Left colon (tissue), 2 donors: ENCODE data around the gene TMEM80. TPM values are rescaled to one million over a fixed set of nuclear protein-coding genes. Genes with fewer than 3 reads are reported as not detected.
"Not testable (repeated sequence)": the region's sequence is repeated elsewhere in the genome, so short reads cannot be mapped to it uniquely, and the experiment has no call there.

Experiments
- ATAC-seq: fragments of 200-7000 bp; cut with Tn5 transposase; one replicate; pipeline ENCODE4 v1.9.1; 2020; ENCODE audit warnings: mild to moderate bottlenecking, moderate library complexity
- DNase-seq, 2 donors: peaks; one replicate each; pipeline ENCODE4 v3.0.0-alpha.2; 2020
- intact Hi-C, 2 donors: fragments of 100-400 bp; cut with DNase I in 1 of 2; cut with micrococcal nuclease in 1 of 2; formaldehyde crosslinking; loops; one replicate each; pipeline versions ENCODE4 v1.11.2 to v1.14.0; 2022; cut with DNase I, micrococcal nuclease
- total RNA-seq, 2 donors: library from RNA; stranded (reverse); fragmentation: NEBNext Ultra II Directional; extraction: Animal tissue kit (Norgen Biotek cat#: 25700); gene quantifications; one replicate each; pipeline ENCODE4 v1.2.1, GENCODE V29; 2021
- donor health status: DM: no; HTN: no; CAD: no.
- donor health status: DM: yes; HTN: yes; CAD: no.

Gene TMEM80
- total RNA-seq, 2 donors from 2014 or later, result 26.9 to 31.3 TPM

GRCh38 chr11:673866-674265, 21.8 kb upstream of the TMEM80 start:
- no peak for ATAC-seq
- intact Hi-C loops, result no loop called here

DNA sequence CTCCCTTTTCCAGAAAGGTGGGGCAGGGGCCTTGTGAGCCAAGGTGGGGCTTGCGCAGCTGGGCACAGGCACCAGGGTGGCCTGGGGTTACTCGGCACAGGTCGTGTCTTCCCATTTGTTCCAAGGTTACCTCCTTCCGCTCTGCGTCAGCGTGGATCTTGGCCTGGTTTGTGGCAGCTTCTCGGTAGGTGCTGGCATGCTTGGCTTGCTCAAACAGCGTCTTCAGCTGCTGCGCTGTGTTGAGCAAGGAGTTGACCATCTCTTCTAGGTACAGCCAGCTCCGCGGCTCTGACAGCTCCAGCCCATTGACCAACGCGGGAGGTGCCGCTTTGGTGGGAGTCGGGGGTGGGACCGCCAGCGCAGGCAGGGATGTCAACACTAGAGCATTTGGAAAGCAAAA, 21.2 kb upstream of the TMEM80 start:
- intact Hi-C loops, result no loop called here
- no peak for ATAC-seq
- DNase-seq, result no peak

More at GRCh38 chr11:673866-674265, 21.8 kb upstream of the TMEM80 start:
- no peak for DNase-seq

- no peak for ATAC-seq
- DNase-seq, result no peak
- intact Hi-C loops, result no loop called here
Observed at GRCh38 chr11:678297-678696, 17.3 kb upstream of the TMEM80 start.

DNA sequence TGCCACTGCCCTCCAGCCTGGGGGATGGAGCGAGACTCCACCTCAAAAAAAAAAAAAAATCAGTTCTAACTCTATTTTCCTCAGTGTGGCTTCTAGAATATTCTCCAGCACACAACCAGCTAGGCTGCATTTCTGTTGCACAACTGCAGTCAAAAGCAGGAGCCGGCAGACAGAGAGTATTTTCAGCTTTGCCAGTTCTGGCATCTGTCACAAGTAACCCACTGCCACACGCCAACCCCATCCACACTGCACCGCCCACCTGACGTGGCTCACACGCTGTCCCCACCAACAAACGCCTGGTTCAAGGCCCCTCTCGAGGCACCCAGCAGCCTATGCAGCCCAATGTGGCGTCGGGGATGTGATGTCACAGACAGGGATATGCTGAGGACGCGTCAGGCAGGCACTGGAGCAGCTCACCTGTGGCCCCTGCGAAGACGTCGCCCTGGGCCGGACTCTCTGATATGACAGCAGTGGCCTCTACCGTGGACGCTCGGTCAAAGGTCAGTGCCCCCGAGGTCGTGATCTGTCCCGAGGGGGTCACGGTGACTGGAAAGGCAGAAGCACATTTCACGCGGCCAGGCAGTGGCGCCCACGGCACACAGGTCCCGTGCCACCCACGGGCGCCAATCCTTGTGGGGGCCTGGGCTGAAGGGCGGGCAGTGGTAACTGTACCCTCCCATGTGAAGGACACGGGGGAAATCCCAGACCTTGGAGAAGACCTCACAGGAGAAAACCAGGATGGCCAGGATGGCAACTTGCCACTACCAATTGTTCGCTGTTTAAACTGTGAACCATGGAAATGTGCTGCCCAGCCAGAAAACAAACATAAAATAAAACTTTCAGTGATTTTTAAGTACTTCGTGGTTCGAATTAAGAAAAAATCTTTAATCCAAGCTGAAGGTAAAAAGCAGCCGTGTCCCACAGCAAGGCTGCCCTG, 16.1 kb upstream of the TMEM80 start:
- intact Hi-C loops, result no loop called here
- ATAC-seq (no peak), DNase-seq (no peak)

GRCh38 chr11:680476-680875, 15.1 kb upstream of the TMEM80 start:
- intact Hi-C loops, result no loop called here
- DNase-seq, result no peak
- ATAC-seq, result no peak

DNA sequence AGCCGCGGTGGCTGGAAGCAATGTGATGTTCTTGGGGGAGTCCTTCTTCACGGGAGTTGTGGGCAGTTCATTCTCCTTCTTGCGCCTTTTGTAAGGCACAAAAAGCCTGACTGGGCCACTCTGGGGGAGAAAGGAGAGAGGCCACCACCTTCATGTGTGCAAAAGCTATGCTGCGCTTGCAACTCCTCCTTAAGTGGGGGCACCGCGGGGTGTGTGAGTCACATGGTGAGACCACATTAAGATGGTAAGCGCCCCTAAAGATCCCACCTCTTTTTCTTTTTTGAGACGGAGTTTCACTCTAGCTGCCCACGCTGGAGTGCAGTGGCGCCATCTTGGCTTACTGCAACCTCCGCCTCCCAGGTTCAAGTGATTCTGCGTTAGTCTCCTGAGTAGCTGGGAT, 14.6 kb upstream of the TMEM80 start:
- ATAC-seq (no peak), DNase-seq (no peak)
- intact Hi-C loops, result no loop called here

DNA sequence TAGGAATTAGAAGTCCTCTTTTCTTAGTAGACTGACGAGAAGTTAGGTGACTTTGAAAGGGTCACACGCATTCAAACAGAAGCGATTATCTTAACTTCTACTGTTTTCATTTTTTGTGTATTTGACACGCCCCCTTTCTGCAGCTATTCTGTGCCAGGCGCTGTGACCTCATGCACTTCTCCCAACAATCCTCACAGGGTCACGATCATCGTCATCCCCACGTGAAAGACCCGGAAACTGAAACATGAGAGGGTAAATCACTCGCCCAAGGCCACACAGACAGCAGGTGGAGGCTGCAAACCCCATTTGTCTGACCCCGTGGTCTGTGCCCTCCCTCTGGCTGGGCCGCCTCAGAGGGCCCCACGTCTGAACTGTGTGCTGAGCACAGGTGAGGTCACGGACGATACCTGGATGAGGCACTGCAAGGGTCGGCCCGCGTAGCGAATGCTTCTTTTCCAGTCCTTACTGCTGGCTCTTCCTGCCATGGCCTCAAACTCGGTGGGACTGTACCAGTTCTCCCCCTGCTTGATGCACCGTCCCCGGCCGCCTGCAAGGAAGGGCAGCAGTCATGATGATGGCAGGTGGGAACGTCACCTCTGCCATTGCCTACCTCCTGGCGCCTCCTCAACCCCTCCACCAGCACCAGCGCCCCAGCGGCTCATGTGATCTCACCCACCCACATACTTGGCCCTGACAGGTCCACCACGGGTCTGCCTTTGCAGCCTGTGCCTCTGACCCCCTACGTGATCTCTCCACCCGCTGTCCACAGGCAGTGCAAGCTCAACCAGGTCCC, 9.0 kb upstream of the TMEM80 start:
- ATAC-seq, result no peak
- intact Hi-C loops, result no loop called here
- DNase-seq, result no peak

DNA sequence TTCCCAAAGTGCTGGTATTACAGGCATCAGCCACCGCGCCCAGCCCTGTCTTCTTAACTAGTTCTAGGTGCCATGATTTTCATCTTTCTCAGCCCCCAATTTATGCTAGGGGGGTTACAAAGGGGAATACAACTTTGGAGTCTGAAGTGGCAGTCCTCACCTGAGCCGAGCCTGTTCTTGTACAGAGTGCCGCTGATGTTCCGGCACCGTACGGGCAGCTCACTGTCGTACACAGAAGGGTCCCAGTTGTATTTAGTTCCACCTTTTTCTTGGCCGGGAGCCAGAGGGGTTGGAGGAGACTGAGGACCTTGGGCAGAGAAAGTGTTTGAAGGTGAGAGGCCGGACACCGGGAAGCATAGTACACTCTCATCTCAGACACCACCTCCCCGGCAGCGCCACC, 7.9 kb upstream of the TMEM80 start:
- DNase-seq (no peak), ATAC-seq (no peak)
- intact Hi-C loops, result no loop called here

GRCh38 chr11:688681-689080, 6.9 kb upstream of the TMEM80 start:
- DNase-seq, result no peak
- intact Hi-C loops, result no loop called here
- ATAC-seq, result no peak

- no peak for ATAC-seq
- intact Hi-C loops, result no loop called here
- no peak for DNase-seq
Observed at GRCh38 chr11:689625-690024, 6.0 kb upstream of the TMEM80 start.

DNA sequence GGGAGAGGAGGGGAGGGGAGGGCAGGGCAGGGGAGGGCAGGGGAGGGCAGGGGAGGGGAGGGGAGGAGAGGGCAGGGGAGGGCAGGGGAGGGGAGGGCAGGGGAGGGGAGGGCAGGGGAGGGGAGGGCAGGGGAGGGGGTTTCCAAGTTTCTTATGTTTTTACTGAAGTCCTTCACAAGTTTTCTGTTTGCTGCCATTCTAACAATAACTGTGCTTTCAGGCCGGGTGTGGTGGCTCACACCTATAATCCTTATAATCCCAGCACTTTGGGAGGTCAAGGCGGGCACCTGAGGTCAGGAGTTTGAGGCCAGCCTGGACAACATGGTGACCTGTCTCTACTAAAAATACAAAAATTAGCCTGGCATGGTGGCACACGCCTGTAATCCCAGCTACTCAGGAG, 5.4 kb upstream of the TMEM80 start:
- DNase-seq, intact Hi-C loops, ATAC-seq: not testable (repeated sequence)

- intact Hi-C loops, result no loop called here
- peak; percentile 71 to 72 for DNase-seq
- ATAC-seq, result peak; percentile 48
Observed at GRCh38 chr11:690738-691633, 4.6 kb upstream of the TMEM80 start.

DNA sequence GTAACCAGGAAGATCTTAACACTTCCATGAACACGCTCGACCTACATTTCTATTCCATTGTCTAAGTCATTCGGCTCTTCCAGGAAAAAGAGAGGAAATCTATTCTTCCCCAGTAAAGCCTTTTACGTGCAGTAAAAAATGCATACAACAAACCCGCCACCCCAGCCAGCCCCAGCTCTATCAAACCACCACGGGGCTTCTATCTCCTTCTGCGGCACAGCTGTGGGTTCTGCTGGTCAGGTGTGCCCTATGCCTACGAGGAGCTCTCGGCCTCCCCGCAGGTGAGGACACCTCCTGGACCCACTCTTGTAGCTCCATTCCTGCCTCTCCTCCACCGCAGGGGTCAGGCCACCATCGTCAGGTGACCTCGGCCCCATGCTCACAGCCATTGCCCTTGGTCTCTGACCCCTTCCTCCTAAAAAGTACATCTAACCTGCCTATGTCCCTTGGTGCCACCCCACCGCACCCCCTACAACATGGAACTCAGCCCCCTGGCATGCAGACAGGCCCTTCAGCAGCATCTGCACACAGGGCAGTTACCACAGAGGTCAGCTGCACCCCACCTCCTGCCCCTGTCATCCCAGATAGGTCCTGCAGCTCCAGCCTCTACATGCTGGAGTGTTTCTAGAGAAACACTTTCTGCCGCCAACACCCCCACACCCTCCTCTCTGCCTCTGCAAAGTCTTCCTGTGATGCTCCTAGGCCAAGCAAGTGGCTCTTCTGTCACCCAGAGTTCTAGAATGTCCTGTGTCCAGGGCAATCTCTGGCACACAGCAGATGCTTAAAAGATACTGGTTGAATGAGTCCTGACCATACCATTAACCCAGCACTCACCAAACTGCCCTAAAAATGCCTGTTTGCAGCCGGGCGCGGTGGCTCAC, 3.7 kb upstream of the TMEM80 start:
- intact Hi-C loops, result no loop called here
- no peak for ATAC-seq
- DNase-seq, result no peak

DNA sequence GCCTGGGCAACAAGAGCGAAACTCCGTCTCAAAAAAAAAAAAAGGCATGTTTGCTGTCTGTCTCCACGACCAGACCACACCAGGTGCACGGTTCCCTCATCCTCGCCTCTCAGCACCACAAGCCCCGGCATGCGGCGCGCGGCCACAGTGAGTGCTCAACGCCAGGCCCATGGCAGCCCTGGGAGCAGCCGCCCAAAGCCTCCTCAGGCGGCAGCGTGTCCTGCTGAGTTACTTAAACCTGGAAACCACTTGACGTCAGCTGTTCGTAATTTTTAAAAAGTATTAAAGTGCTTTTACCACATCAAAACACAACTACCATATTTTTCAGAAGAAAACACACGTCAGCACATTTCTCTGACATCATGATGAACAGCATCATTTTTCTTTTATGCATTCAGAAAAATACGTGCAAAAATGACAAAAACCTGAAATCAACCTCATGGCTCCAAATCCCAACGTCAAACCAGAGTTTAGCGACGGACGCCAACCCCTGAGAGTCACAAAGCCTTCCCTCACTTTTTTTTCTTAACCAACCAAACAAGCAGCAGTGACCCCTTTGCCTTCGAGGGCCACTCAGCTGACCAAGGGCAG, 2.7 kb upstream of the TMEM80 start:
- DNase-seq, result peak in 1 of 2 donors; percentile 32
- no peak for ATAC-seq
- intact Hi-C loops, result no loop called here

- ATAC-seq (no peak), DNase-seq (peak in 1 of 2 donors; percentile 20)
- intact Hi-C loops, result no loop called here
Observed at GRCh38 chr11:693415-693831, 2.2 kb upstream of the TMEM80 start.

GRCh38 chr11:693887-694562, 1.6 kb upstream of the TMEM80 start:
- ATAC-seq (no peak), DNase-seq (peak; percentile 28 to 71)
- intact Hi-C loops, result no loop called here
